Fibroblast of skin of left biceps (primary cell): ENCODE results near the gene BANF2.
"Not testable (repeated sequence)": the region's sequence is repeated elsewhere in the genome, so short reads cannot be mapped to it uniquely, and the experiment has no call there.

ENCODE experiments used
- DNase-seq, 2 experiments: peaks; one replicate each; pipeline ENCODE4 v3.0.0-alpha.2; 2013; ENCODE audit warnings: low read depth in 2 of 2

Gene BANF2

DNA sequence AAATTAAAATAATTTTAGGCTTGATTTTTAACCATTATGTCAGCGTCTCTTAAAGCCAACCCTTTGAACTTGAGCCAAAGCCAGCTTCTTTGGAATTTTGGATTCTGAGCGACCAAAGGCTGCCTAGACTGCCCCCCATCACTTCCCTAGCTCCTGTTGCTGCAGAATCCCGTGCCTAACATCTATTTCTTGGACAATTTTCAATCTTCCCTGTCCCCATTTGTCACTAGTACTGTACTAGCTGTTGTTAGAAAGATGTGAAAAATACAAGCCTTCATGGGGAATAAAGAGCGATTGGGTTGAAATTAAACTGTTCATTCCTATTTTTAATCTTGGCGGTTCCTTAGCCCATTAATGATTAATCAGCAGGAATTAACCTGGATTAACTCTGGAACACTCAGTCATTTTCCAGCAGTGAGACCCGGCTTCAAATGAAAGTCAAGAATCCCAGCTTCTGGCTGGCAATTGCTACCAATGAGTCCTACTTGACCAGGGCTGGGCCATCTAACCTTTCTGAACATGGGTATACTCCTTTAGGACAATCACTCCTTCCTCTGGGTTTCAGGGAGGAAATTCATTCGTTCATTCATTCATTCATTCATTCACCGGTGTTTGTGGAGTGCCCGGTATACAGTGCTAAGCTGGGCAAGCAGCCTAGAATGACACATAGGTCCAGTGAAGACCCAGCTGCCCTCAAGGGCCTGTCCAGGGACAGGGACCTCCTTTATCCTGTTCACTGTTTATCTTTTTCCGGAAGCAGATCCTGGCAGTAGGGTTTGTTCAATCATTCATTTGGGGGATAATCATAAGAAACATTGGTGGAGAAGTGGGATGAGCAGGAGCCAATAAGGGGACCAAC lies 16.3 kb upstream of the BANF2 start:
- DNase-seq = no peak

DNA sequence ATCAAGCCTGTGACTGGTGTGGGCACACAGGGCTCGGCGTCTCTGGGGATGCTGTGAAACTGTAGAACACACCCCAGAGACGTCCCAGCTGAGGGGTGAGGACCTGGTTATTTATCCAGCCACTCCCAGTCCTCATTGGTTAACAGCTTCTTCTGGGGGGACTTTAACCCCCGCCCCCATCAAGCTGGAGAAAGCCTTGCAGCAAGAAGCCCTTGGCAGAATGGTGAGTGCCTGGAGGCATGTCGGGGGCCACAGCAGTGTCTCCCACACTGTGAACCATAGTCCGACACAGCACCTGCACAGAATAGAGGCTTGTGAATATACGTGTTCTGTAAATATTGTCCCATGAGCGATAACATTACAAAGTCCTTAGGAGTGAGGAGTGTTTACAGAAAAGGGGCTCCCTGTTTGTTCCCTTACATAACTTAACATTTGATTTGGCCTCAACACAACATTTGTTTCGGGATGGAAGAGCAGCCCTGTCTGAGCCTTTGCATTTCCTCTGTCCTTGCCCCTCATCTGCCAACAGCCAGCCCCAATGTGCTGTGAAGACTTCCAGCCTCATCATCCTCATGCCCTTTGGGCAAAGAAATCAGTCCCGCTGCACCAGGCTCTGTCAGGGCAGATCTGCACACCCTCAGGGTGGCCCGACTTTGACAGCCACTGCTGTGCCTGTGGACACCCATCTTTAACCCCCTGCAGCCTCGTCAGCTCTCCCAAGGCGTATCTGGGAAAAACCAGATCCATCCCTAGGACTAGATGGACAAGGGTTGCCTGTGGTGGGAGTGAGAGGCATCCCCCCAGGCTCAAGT lies 15.5 kb upstream of the BANF2 start:
- DNase-seq = no peak

DNA sequence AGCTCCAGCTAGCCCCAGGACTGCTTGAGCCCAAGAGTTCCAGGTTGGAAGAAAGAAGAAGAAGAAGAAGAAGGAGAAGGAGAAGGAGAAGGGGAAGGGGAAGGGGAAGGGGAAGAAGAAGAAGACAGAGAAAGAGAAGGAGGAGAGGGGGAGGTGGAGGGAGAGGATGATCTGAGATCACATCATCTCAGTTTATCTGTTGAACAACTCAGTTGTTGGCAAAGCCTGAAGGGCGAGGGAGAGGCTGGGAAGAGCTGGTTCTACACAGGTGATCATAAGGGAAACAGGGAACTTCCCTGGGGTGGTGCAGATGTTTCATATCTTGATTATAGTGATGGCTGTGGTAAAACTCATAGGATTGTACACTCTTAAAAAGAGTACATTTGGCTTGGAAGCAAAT lies 14.6 kb upstream of the BANF2 start:
- DNase-seq = no peak

DNA sequence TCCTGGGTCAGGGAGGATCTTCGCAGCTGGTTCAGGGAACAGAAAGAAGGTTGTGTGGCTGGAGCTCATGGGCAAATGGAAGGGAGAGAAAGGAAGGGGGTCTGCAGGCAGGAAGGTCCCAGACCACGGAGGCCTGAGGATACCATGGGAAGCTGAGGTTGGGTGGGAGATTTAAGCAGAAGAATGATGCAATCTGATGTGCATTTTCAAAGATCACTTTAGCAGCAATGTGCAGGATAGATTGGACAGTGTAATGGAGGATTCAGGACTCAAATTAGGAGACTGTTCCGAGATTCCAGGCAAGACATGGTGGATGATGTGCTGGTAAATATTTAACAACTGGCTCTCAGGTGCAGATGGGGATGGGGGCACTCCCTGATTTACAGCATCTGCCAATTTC lies 12.0 kb upstream of the BANF2 start:
- no peak for DNase-seq

DNA sequence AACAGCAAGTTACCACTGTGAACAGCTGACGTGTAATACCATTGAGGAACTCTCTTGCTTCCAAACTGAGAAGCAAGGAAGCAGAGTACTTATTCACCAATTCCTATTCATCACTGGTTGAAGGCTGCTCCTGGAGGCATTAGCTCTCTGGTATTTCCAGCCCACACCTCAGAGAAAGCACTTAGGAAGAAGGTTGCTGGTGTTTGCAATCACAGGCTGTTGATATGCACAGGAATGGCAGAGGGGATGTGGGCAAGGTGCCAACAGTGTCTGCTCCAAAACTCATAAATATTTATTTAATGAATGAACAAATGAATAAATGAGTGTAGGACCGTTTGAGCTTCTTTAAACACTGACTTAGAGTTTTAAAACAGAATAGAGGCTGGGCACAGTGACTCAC lies 10.8 kb upstream of the BANF2 start:
- DNase-seq = no peak

DNA sequence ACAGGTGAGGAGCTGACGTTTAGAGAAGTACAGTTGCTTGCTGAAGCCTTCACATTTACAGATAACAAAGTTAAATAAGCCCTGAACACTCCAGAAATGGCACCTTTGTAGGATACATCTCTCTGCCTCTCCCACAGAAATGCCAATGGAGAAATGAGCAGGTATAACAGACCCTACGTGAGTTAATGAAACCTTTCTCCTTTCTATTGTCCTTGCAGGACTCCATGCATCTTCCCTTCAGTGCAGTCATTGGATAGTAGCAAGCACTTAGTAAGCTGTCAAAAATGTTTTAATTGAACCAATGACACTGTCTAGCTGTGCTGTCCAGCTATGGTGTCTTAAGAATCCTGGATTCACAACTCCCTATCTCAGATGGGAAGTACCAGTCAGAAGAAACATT lies 9.6 kb upstream of the BANF2 start:
- no peak for DNase-seq

DNA sequence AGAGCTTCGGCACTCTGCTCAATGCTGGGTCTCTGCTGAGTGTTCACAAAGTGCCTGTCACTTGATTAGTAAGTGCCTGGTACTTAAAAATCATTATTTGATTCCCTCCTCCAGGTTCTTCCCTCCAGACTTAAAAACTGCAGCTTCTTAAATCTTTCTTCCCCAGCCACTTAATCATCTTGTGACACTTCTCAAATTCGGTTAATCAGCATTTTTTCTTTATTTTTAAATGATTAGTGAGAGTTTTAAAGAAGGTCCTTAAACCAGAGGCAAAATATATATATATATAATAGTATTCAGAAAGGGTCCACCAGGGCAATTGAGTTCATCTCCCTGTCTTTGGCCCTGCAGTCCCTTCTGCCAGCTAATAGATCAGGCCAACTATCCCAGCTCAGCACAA lies 8.0 kb upstream of the BANF2 start:
- no peak for DNase-seq

DNA sequence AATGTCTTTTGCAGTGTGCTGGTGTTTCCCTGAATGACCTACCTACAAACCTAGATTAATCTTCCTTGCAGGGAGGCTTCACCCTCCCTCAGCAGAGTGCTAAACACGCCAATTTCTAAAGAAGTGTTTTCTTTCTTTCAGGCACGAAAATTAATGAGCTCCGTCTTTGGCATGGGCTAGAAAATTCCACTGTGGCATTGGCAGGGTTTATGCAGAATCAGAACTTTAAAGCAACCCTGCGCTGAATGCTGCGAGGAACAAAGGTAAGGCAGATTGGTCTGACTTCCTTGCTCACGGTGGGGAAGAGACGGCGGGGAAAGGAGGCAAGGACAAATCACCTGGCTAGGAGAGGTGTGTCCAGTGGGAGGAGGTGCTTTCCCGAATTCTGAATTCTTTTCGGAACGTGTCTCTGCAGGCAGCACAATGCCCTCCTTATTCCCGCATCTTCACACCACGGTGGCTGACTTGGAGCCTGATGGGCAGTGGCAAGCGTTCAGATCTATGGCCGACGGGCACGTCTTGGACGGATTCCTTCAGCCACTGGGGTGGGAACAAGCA lies 6.2 kb upstream of the BANF2 start:
- no peak for DNase-seq

DNA sequence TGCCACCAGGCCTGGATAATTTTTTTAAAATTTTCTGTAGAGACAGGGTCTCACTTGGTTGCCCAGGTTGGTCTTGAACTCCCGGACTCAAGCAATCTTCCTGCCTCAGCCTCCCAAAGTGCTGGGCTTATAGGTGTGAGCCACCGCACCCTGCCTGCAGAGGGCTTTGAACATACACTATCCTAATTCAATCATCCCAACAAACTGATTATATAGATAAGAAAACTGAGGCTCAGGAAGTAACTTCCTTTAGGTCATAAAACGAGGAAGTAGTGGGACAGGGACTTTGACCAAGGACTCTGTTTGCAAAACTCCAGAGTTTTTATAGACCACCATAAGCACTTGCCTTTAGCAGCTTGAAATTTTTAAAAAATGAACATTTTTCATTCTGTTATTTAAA lies 5.0 kb upstream of the BANF2 start:
- no peak for DNase-seq

DNA sequence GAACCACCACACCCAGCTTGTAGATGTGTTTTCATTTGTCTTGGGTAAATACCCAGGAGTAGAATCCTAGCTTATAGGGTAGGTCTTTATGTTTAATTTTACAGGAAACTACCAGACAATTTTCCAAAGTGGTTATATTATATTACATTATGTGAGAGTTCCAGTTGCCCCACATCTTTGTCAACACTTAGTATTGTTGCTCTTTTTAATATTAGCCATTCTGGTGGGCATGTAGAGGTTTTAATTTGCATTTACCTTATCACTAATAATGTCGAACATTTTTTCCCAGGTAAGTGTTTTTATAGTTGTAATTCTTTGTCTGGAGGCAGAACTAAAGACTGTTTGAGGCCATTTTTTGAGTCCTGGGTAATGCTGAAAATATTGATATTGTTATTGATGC lies 3.5 kb upstream of the BANF2 start:
- DNase-seq = no peak

DNA sequence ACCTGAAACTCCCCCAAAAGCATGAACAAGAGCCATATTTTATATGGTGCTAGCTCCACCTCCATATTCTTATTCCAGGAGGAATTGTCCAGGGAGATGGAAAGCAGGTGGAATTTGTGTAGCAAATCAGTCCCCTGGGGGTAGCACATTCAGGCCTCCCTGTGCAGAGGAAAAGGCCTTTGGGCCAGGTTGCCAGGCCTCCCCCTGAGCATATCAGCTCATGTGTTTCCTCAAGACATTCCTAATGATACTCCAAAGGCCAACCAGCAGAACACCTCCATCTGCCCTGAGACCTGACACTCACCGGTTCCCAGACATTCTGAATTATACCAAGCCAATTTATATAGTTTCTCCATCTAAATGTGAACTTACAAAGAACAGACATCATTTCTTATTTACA lies 2.6 kb upstream of the BANF2 start:
- DNase-seq = no peak

DNA sequence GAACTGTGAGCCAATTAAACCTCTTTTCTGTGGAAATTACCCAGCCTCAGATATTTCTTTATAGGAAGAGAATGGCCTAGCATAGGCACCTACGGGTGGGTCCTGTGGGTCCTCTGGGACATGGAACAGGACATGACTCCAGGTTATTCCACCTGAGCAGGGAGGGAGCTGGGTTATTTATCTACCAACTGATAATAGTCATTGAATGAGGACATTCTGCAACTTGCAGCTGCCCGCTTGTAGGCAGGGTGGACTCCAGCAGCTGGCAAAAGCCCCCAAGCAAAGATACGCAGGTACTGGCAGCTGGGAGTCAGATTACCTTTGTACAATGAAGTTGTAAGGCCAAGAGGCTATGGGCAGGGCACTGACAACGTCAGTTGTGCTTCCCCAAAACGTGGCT lies 1.4 kb upstream of the BANF2 start:
- no peak for DNase-seq

DNA sequence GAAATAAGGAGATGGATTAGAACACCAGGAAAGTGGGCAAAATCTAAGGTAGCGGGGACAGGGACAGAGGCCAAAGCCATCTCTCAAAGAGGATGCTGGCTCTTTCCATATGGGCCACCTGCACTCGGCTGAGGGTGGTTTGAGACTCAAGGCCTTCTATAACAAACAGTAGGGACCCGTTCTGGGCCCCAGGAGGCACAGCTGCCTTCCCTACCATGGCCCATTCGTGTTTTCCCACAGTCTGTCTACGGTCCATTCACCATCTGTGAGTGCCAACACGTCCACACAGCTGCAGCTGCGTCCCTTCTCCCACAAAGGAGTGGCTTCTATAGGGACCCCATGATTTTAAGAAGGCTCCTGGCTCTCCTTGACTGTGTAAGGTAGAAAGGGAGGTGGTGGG lies 871 bp downstream of the BANF2 start:
- no peak for DNase-seq

DNA sequence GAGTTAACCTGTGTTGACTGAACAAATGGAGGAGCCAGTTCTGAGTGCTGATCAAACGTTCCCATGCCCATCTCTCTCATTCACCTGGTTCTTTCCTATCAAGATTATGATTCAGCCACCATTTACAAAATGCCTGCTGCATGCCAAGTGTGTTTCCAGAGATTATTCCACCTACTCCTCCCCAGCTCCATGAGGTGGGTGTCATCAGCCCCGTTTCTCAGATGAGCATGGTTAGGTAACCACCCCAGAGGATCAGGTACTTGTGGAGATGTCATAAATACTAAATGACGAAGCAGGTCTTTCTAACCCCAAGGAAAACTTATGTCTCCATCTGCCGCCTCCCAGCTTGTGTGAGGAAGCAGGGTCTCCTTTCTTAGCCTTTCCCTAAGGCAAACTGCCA lies 2.1 kb downstream of the BANF2 start:
- no peak for DNase-seq

DNA sequence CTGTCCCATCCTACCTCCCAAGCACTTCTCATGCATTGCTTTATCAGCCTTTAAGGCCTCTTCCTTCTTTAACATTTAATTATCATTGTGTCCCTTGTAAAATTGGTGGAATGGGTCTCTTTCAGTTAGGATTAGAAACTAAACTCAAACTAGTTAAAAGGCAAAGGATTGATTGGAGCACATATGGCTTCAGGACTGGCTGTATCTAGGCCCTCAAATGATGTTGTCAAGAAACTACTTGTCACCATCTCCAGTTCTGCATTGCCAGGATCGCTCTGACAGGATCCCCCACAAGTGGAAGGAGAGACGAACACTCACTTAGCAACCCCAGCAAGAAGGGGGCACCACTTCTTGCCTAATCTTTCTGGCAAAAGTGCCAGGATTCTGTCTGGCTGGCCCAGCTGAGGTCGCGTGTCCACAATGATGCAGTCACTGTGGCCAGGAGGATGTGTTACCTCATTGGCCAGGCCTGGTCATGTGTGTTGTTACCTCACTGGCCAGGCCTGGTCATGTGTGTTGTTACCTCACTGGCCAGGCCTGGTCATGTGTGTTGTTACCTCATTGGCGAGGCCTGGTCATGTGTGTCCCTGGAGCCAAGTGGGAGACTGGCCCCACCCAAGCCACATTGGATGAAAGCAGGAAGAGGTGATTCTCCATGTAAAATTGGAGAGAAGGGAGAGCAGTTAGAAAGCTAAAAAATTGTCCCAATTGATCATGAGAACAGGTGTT lies 5.0 kb downstream of the BANF2 start:
- DNase-seq = no peak

DNA sequence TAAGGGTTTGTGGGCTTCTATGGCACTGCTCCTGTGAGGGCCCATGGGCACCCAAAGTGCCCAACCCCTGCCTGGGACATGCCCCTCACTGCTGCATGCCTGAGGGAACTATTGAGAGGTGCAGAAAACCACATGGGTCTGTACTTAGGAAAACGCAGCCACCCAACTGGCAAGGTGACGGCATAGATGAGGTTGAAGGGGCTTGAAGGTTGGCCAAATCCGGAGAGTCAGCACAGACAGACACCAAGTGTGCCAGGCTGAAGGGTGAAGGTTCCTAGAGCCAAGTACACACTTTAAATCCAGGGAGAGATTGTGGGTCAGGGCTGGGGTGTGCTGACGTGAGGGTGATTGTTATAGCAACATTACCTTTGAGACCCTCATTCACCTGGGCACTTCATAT lies 6.2 kb downstream of the BANF2 start:
- DNase-seq = no peak

DNA sequence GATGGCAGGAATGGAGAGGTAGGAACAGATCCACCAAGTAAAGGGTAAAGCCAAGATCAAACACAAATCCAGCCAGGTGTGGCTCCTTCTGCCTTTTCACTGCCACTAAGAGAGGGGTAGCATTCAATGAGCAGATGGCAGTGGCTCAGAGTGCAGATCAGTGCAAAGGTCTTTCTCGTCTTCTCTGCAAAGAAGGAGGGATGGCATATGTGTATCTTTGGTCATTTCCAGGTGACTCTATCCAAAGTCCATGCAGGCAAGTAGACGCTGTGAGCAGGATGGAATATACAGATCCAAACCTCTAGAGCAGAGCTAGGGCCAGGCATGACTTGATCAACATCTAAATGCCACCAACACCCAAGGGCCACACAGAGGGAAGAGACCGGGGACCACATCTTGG lies 6.9 kb downstream of the BANF2 start:
- DNase-seq = no peak

DNA sequence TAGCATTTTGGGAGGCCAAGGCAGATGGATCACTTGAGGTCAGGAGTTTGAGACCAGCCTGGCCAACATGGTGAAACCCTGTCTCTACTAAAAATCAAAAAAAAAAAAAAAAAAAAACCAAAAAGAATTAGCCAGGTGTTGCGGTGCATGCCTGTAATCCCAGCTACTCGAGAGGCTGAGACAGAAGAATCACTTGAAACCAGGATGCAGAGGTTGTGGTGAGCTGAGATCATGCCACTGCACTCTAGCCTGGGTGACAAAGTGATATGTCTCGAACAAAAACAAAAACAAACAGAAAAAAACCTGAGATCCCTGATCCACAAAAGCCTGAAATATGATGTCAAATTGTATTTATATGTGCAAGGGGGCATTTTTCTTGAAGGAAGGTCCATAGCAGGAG lies 8.2 kb downstream of the BANF2 start:
- DNase-seq = not testable (repeated sequence)

DNA sequence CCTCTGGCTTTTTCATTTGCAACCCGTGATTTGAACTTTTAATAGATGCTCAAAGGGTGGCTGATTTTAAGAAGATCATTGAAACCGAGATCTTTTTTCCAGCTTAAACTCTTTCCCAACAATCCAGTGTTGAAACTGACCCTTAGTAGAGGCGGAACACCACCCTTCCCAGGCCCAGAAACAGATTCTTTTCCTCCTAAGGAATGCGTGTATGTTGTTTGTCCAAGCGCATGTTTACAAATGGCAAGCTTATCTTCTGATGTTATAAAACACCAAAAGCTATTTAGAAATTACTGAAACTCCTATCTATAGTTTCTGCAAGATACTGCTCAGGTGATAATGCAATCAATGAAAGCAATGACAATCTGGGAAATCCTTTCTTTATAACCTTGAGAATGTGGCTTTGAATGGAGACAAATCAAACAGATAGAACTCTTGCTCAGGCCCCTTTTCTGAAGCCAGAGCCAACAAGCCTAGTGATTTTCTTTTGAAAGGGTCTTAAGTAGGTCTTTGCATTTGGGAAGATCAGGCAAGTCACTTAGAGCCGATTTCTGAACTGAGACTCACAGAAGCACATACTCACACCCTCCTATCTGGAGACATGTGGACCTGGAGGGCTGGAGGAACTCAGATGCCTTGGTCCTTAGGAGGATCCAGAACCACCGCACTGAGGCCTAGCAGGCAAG lies 9.1 kb downstream of the BANF2 start:
- DNase-seq = no peak

DNA sequence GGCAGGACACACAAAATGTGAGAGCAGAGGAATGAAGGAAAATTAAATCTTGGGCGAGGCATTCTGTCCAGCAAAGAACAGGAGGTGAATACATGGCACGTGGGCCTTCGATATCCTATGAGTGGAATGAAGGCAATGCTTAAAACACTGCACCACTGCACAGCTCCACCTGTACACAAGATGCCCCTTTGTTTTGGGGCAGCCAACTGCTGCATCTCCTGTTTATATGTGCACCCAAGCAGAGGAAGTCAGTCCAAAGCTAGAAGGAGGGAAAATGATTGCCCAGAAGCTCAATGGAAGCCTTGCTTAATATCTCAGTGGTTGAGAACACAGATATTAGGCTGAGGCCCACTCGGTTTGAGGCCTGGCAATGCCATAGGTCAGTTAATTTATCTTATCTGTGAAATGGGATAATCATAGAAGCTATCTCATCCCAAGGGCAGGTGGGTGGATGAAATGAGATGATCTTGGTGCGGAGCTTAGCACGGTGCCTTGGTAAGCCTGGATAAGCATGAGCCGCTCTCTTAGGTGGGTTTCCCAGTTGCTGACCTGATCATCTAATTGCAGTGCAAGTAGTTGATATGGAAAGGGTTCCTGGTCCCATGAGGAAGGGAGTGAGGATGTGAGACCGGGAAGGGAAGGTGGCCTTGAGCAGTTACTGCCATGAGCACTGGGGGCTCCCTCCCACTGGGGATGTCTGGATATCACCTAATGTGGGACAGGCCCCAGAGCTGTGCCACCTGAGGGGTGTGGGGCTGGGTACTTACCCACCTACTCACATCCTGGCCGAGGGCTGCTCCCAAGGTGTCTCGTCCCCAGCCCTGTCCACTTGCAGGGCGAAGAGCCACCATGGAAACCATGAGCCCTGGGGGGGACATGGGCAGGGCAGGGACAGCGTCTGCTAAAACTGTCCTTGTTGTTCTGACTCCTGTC lies 9.9 kb downstream of the BANF2 start:
- no peak for DNase-seq
